CD4-positive, CD25-positive, alpha-beta regulatory T cell (primary cell): ENCODE results near the gene COL9A2. TPM values are rescaled to one million over a fixed set of nuclear protein-coding genes. Genes with fewer than 3 reads are reported as not detected.

ENCODE experiments used
- ATAC-seq, 2 donors: fragments of 150-1000 bp; cut with Tn5 transposase; one replicate each; pipeline ENCODE4 v1.10.0; 2021; ENCODE audit warnings: low read depth in 2 of 2, moderate number of reproducible peaks in 2 of 2, moderate library complexity in 1 of 2
- DNase-seq, 3 donors: peaks; one replicate each; pipeline versions ENCODE4 v3.0.0 to v3.0.0-alpha.2; 2012 to 2022; ENCODE audit warnings: mixed read lengths in 1 of 3
- H3K27ac ChIP-seq: one replicate; pipeline ENCODE4 v1.7.0; 2013; ENCODE audit warnings: mild to moderate bottlenecking, low read length; ENCODE audit not compliant: insufficient read depth, poor library complexity, severe bottlenecking
- H3K27me3 ChIP-seq: one replicate; pipeline ENCODE4 v1.7.0; 2013; ENCODE audit warnings: low read length; ENCODE audit not compliant: control insufficient read depth, insufficient read depth
- H3K36me3 ChIP-seq: one replicate; pipeline ENCODE4 v1.7.0; 2013; ENCODE audit warnings: mild to moderate bottlenecking, low read length, moderate library complexity; ENCODE audit not compliant: control insufficient read depth, insufficient read depth
- H3K4me1 ChIP-seq: 2 replicates; pipeline ENCODE4 v1.7.0; 2013; ENCODE audit warnings: mild to moderate bottlenecking, low read length; ENCODE audit not compliant: insufficient read depth, control insufficient read depth, poor library complexity, severe bottlenecking
- H3K4me3 ChIP-seq: one replicate; pipeline ENCODE4 v1.7.0; 2013; ENCODE audit warnings: low read depth, mild to moderate bottlenecking, low read length, moderate library complexity
- H3K9me3 ChIP-seq, 2 experiments: 1 replicate in 1 of 2; 2 replicates in 1 of 2; pipeline ENCODE4 v1.7.0; 2013; ENCODE audit warnings: low read length in 2 of 2, mild to moderate bottlenecking in 1 of 2, moderate library complexity in 1 of 2; ENCODE audit not compliant: control insufficient read depth in 2 of 2
- H3K27ac Mint-ChIP-seq, 3 donors: one replicate each; pipeline ENCODE4 v1.8.0; 2020 to 2022; ENCODE audit warnings: mild to moderate bottlenecking in 3 of 3, mixed read lengths in 3 of 3, moderate library complexity in 2 of 3
- H3K27me3 Mint-ChIP-seq: one replicate; pipeline ENCODE4 v1.8.0; 2022; ENCODE audit warnings: mild to moderate bottlenecking, mixed read lengths
- H3K36me3 Mint-ChIP-seq: one replicate; pipeline ENCODE4 v1.8.0; 2020; ENCODE audit warnings: mixed read lengths
- H3K4me1 Mint-ChIP-seq, 4 donors: one replicate each; pipeline ENCODE4 v1.8.0; 2020 to 2022; ENCODE audit warnings: mixed read lengths in 4 of 4, mild to moderate bottlenecking in 1 of 4
- H3K4me3 Mint-ChIP-seq, 4 donors: one replicate each; pipeline ENCODE4 v1.8.0; 2020 to 2022; ENCODE audit warnings: mild to moderate bottlenecking in 4 of 4, mixed read lengths in 4 of 4, moderate library complexity in 3 of 4
- H3K9me3 Mint-ChIP-seq, 7 donors: one replicate each; pipeline ENCODE4 v1.8.0; 2020 to 2022; ENCODE audit warnings: mixed read lengths in 7 of 7, mild to moderate bottlenecking in 3 of 7, moderate library complexity in 2 of 7
- polyA plus RNA-seq, 4 donors: library from polyadenylated mRNA; unstranded; fragments of 300-500 nt; fragmentation: Illumina TruSeq; gene quantifications; one replicate each; pipeline ENCODE4 v1.2.3, GENCODE V29; 2021
- total RNA-seq: library from RNA; stranded (reverse); gene quantifications from one replicate; pipeline ENCODE4 v1.2.3, GENCODE V29; 2022

Gene COL9A2
- total and polyA plus RNA-seq, 5 donors from 2014 or later = 0.26 to 2.9 (median 0.55) TPM

GRCh38 chr1:40268211-40268610 is 48.9 kb downstream of the COL9A2 start:
- H3K4me1 Mint-ChIP-seq = peaks cover 10 to 25% (median 14%) of the 10 kb centered on the region in 4 donors
- Histone ChIP-seq H3K4me1 (no peaks in the 10 kb centered on the region), H3K9me3 (no peaks in the 10 kb centered on the region), H3K36me3 (peaks cover 67% of the 10 kb centered on the region), H3K27me3 (no peaks in the 10 kb centered on the region), H3K4me3 (no peak overlapping the region), H3K27ac (no peak overlapping the region)
- H3K9me3 Mint-ChIP-seq = no peaks in the 10 kb centered on the region
- ATAC-seq (no peak), DNase-seq (no peak)
- no peak overlapping the region for H3K4me3 Mint-ChIP-seq
- no peaks in the 10 kb centered on the region for H3K27me3 Mint-ChIP-seq
- peaks cover 29% of the 10 kb centered on the region for H3K36me3 Mint-ChIP-seq
- no peak overlapping the region for H3K27ac Mint-ChIP-seq

- H3K9me3 ChIP-seq = no peaks in the 10 kb centered on the region
- DNase-seq (no peak), ATAC-seq (no peak)
- H3K27me3 Mint-ChIP-seq = no peaks in the 10 kb centered on the region
- H3K36me3 ChIP-seq = peaks cover 69% of the 10 kb centered on the region
- H3K9me3 Mint-ChIP-seq = no peaks in the 10 kb centered on the region
- H3K4me3 ChIP-seq = no peak overlapping the region
- peaks cover 14 to 29% (median 18%) of the 10 kb centered on the region in 4 donors for H3K4me1 Mint-ChIP-seq
- H3K36me3 Mint-ChIP-seq = peaks cover 30% of the 10 kb centered on the region
- H3K4me1 ChIP-seq = no peaks in the 10 kb centered on the region
- no peak overlapping the region for H3K27ac ChIP-seq
- H3K27ac Mint-ChIP-seq = no peak overlapping the region
- no peak overlapping the region for H3K4me3 Mint-ChIP-seq
- no peaks in the 10 kb centered on the region for H3K27me3 ChIP-seq
Observed at GRCh38 chr1:40267767-40268187, 49.3 kb downstream of the COL9A2 start.

- H3K27ac Mint-ChIP-seq = peak overlapping the region in 1 of 3 donors; percentile 55
- peaks cover 30% of the 10 kb centered on the region for H3K36me3 Mint-ChIP-seq
Observed at GRCh38 chr1:40266786-40267535, 50.1 kb downstream of the COL9A2 start.

GRCh38 chr1:40265919-40266318 is 51.2 kb downstream of the COL9A2 start:
- H3K4me3 ChIP-seq = no peak overlapping the region
- H3K9me3 ChIP-seq = no peaks in the 10 kb centered on the region
- DNase-seq (no peak), ATAC-seq (no peak)
- Mint-ChIP-seq H3K4me3 (no peak overlapping the region), H3K27ac (no peak overlapping the region), H3K27me3 (no peaks in the 10 kb centered on the region), H3K9me3 (no peaks in the 10 kb centered on the region), H3K36me3 (peaks cover 37% of the 10 kb centered on the region), H3K4me1 (peaks cover 17 to 42% (median 32%) of the 10 kb centered on the region in 4 donors)
- no peaks in the 10 kb centered on the region for H3K4me1 ChIP-seq
- peaks cover 69% of the 10 kb centered on the region for H3K36me3 ChIP-seq
- no peak overlapping the region for H3K27ac ChIP-seq
- H3K27me3 ChIP-seq = no peaks in the 10 kb centered on the region

More at GRCh38 chr1:40266786-40267535, 50.1 kb downstream of the COL9A2 start:
- Mint-ChIP-seq H3K4me1 (peaks cover 17 to 35% (median 23%) of the 10 kb centered on the region in 4 donors), H3K4me3 (no peak overlapping the region), H3K9me3 (no peaks in the 10 kb centered on the region), H3K27me3 (no peaks in the 10 kb centered on the region)
- H3K36me3 ChIP-seq = peaks cover 69% of the 10 kb centered on the region
- H3K9me3 ChIP-seq = no peaks in the 10 kb centered on the region
- DNase-seq (no peak), ATAC-seq (no peak)
- H3K27ac ChIP-seq = no peak overlapping the region
- no peak overlapping the region for H3K4me3 ChIP-seq
- H3K4me1 ChIP-seq = no peaks in the 10 kb centered on the region
- H3K27me3 ChIP-seq = no peaks in the 10 kb centered on the region

GRCh38 chr1:40265298-40265697 is 51.8 kb downstream of the COL9A2 start:
- no peaks in the 10 kb centered on the region for H3K27me3 ChIP-seq
- no peak for ATAC-seq

GRCh38 chr1:40264354-40264781 is 52.7 kb downstream of the COL9A2 start:
- H3K36me3 ChIP-seq = peaks cover 58% of the 10 kb centered on the region

More at GRCh38 chr1:40265298-40265697, 51.8 kb downstream of the COL9A2 start:
- no peak overlapping the region for H3K4me3 Mint-ChIP-seq
- Histone ChIP-seq H3K4me1 (no peaks in the 10 kb centered on the region), H3K36me3 (peaks cover 67% of the 10 kb centered on the region), H3K9me3 (no peaks in the 10 kb centered on the region), H3K4me3 (no peak overlapping the region), H3K27ac (no peak overlapping the region)
- no peaks in the 10 kb centered on the region for H3K9me3 Mint-ChIP-seq
- no peaks in the 10 kb centered on the region for H3K27me3 Mint-ChIP-seq
- H3K4me1 Mint-ChIP-seq = peaks cover 21 to 42% (median 37%) of the 10 kb centered on the region in 4 donors
- peaks cover 36% of the 10 kb centered on the region for H3K36me3 Mint-ChIP-seq
- DNase-seq = no peak
- H3K27ac Mint-ChIP-seq = peak overlapping the region in 1 of 3 donors; percentile 49

GRCh38 chr1:40258445-40258769 is 58.7 kb downstream of the COL9A2 start:
- Mint-ChIP-seq H3K36me3 (peaks cover 29% of the 10 kb centered on the region), H3K4me1 (peaks cover 21 to 67% (median 48%) of the 10 kb centered on the region in 4 donors), H3K4me3 (peak overlapping the region; percentile 92 to 98 (median 96)), H3K27ac (peak overlapping the region; percentile 99), H3K9me3 (no peaks in the 10 kb centered on the region), H3K27me3 (no peaks in the 10 kb centered on the region)
- DNase-seq (no peak), ATAC-seq (no peak)
- H3K4me1 ChIP-seq = peaks cover 32% of the 10 kb centered on the region
- H3K36me3 ChIP-seq = peaks cover 29% of the 10 kb centered on the region
- H3K9me3 ChIP-seq = no peaks in the 10 kb centered on the region
- peak overlapping the region; percentile 95 for H3K4me3 ChIP-seq
- H3K27me3 ChIP-seq = no peaks in the 10 kb centered on the region
- peak overlapping the region; percentile 99 for H3K27ac ChIP-seq

More at GRCh38 chr1:40264354-40264781, 52.7 kb downstream of the COL9A2 start:
- Histone ChIP-seq H3K27ac (no peak overlapping the region), H3K9me3 (no peaks in the 10 kb centered on the region), H3K4me3 (no peak overlapping the region), H3K27me3 (no peaks in the 10 kb centered on the region), H3K4me1 (peaks cover 8% of the 10 kb centered on the region)
- H3K4me1 Mint-ChIP-seq = peaks cover 17 to 48% (median 41%) of the 10 kb centered on the region in 4 donors
- no peaks in the 10 kb centered on the region for H3K27me3 Mint-ChIP-seq
- peaks cover 31% of the 10 kb centered on the region for H3K36me3 Mint-ChIP-seq
- DNase-seq (peak in 1 of 3 donors; percentile 32), ATAC-seq (no peak)
- H3K9me3 Mint-ChIP-seq = no peaks in the 10 kb centered on the region
- H3K4me3 Mint-ChIP-seq = no peak overlapping the region
- H3K27ac Mint-ChIP-seq = peak overlapping the region in 1 of 3 donors; percentile 65
